Measurements from ENCODE around the gene SHANK2.

Gene SHANK2

GRCh38 chr11:71252269-71252769, at the start of gene SHANK2:
SHANK2 (minus strand) TSS chr11:71252577; CDS start chr11:71147326, 105,251 bp downstream.
- no peak for DNase-seq (ENCODE audit: low read depth in 2 of 2)

GRCh38 chr11:71301858-71302533, 49.6 kb upstream of the SHANK2 start:
- no peak for DNase-seq (ENCODE audit: low read depth in 2 of 2)

GRCh38 chr11:71301046-71301857, 48.9 kb upstream of the SHANK2 start:
- DNase-seq (ENCODE audit: low read depth in 2 of 2), result no peak

- DNase-seq (ENCODE audit: low read depth in 2 of 2), result no peak
Observed at GRCh38 chr11:71300187-71300586, 47.8 kb upstream of the SHANK2 start.

GRCh38 chr11:71298761-71299181, 46.4 kb upstream of the SHANK2 start:
- DNase-seq (ENCODE audit: low read depth in 2 of 2), result no peak

- no peak for DNase-seq (ENCODE audit: low read depth in 2 of 2)
Observed at GRCh38 chr11:71298016-71298550, 45.7 kb upstream of the SHANK2 start.

GRCh38 chr11:71294846-71295600, 42.6 kb upstream of the SHANK2 start:
- no peak for DNase-seq (ENCODE audit: low read depth in 2 of 2)

- no peak for DNase-seq (ENCODE audit: low read depth in 2 of 2)
Observed at GRCh38 chr11:71293961-71294782, 41.8 kb upstream of the SHANK2 start.

- no peak for DNase-seq (ENCODE audit: low read depth in 2 of 2)
Observed at GRCh38 chr11:71286701-71287643, 34.6 kb upstream of the SHANK2 start.

GRCh38 chr11:71285111-71285510, 32.7 kb upstream of the SHANK2 start:
- no peak for DNase-seq (ENCODE audit: low read depth in 2 of 2)

- DNase-seq (ENCODE audit: low read depth in 2 of 2), result no peak
Observed at GRCh38 chr11:71284525-71285092, 32.2 kb upstream of the SHANK2 start.

GRCh38 chr11:71283971-71284441, 31.6 kb upstream of the SHANK2 start:
- no peak for DNase-seq (ENCODE audit: low read depth in 2 of 2)

GRCh38 chr11:71282581-71283351, 30.4 kb upstream of the SHANK2 start:
- DNase-seq (ENCODE audit: low read depth in 2 of 2), result no peak

GRCh38 chr11:71281831-71282230, 29.5 kb upstream of the SHANK2 start:
- no peak for DNase-seq (ENCODE audit: low read depth in 2 of 2)

- DNase-seq (ENCODE audit: low read depth in 2 of 2), result no peak
Observed at GRCh38 chr11:71281204-71281603, 28.8 kb upstream of the SHANK2 start.

- no peak for DNase-seq (ENCODE audit: low read depth in 2 of 2)
Observed at GRCh38 chr11:71279916-71280645, 27.7 kb upstream of the SHANK2 start.

GRCh38 chr11:71272161-71272560, 19.8 kb upstream of the SHANK2 start:
- DNase-seq (ENCODE audit: low read depth in 2 of 2), result no peak
